Measurements from ENCODE around the gene SENP2. TPM values are rescaled to one million over a fixed set of nuclear protein-coding genes. Genes with fewer than 3 reads are reported as not detected.
"Not testable (repeated sequence)": the region's sequence is repeated elsewhere in the genome, so short reads cannot be mapped to it uniquely, and the experiment has no call there.

SENP2 gene
- total RNA-seq, 2 donors from 2014 or later, result 31.2 to 42.4 TPM

- H3K36me3 Mint-ChIP-seq (ENCODE audit: low read depth), result peaks cover 92% of the 10 kb centered on the region
Observed at GRCh38 chr3:185625784-185626183, 39.7 kb downstream of the SENP2 start.

GRCh38 chr3:185629554-185630181, 43.6 kb downstream of the SENP2 start:
- no peak for ATAC-seq (replicated peaks)
- Mint-ChIP-seq H3K9me3 (no peaks in the 10 kb centered on the region), H3K27ac (no peak overlapping the region), H3K27me3 (no peaks in the 10 kb centered on the region), H3K4me1 (no peaks in the 10 kb centered on the region), H3K36me3 (ENCODE audit: low read depth) (peaks cover 69% of the 10 kb centered on the region), H3K4me3 (no peak overlapping the region)

More at GRCh38 chr3:185625784-185626183, 39.7 kb downstream of the SENP2 start:
- Mint-ChIP-seq H3K9me3 (no peaks in the 10 kb centered on the region), H3K4me3 (no peak overlapping the region), H3K27me3 (no peaks in the 10 kb centered on the region), H3K4me1 (no peaks in the 10 kb centered on the region), H3K27ac (no peak overlapping the region)
- ATAC-seq (replicated peaks), result no peak

- Mint-ChIP-seq H3K36me3 (ENCODE audit: low read depth) (peaks cover 64% of the 10 kb centered on the region), H3K27me3 (no peaks in the 10 kb centered on the region), H3K9me3 (no peaks in the 10 kb centered on the region), H3K4me1 (no peaks in the 10 kb centered on the region), H3K27ac (no peak overlapping the region), H3K4me3 (no peak overlapping the region)
- ATAC-seq (replicated peaks), result no peak
Observed at GRCh38 chr3:185630182-185630622, 44.1 kb downstream of the SENP2 start.

- Mint-ChIP-seq H3K36me3 (ENCODE audit: low read depth) (peaks cover 55% of the 10 kb centered on the region), H3K9me3 (no peaks in the 10 kb centered on the region), H3K27me3 (no peaks in the 10 kb centered on the region), H3K4me3 (no peak overlapping the region), H3K27ac (no peak overlapping the region), H3K4me1 (no peaks in the 10 kb centered on the region)
- ATAC-seq (replicated peaks), result no peak
Observed at GRCh38 chr3:185631108-185631507, 45.0 kb downstream of the SENP2 start.

- Mint-ChIP-seq H3K27me3 (no peaks in the 10 kb centered on the region), H3K9me3 (no peaks in the 10 kb centered on the region), H3K36me3 (ENCODE audit: low read depth) (peaks cover 50% of the 10 kb centered on the region), H3K4me1 (no peaks in the 10 kb centered on the region), H3K27ac (no peak overlapping the region), H3K4me3 (no peak overlapping the region)
- ATAC-seq (replicated peaks), result no peak
Observed at GRCh38 chr3:185631508-185632206, 45.6 kb downstream of the SENP2 start.

GRCh38 chr3:185632996-185633395, 46.9 kb downstream of the SENP2 start:
- H3K4me1 Mint-ChIP-seq, result no peaks in the 10 kb centered on the region
- H3K9me3 Mint-ChIP-seq, result no peaks in the 10 kb centered on the region
- no peak overlapping the region for H3K4me3 Mint-ChIP-seq
- H3K27ac Mint-ChIP-seq, result no peak overlapping the region
- H3K27me3 Mint-ChIP-seq, result no peaks in the 10 kb centered on the region
- H3K36me3 Mint-ChIP-seq (ENCODE audit: low read depth), result peaks cover 38% of the 10 kb centered on the region
- ATAC-seq (replicated peaks), result no peak

GRCh38 chr3:185637388-185637787, 51.3 kb downstream of the SENP2 start:
- Mint-ChIP-seq H3K9me3 (no peaks in the 10 kb centered on the region), H3K27me3 (no peaks in the 10 kb centered on the region), H3K36me3 (ENCODE audit: low read depth) (peaks cover 6% of the 10 kb centered on the region), H3K27ac (no peak overlapping the region), H3K4me1 (no peaks in the 10 kb centered on the region), H3K4me3 (no peak overlapping the region)
- ATAC-seq (replicated peaks), result no peak

GRCh38 chr3:185638651-185639050, 52.6 kb downstream of the SENP2 start:
- not testable (repeated sequence) for H3K9me3 Mint-ChIP-seq; H3K4me1 Mint-ChIP-seq; H3K27me3 Mint-ChIP-seq; H3K36me3 Mint-ChIP-seq (ENCODE audit: low read depth); ATAC-seq (replicated peaks); H3K4me3 Mint-ChIP-seq; H3K27ac Mint-ChIP-seq

- Mint-ChIP-seq H3K36me3 (ENCODE audit: low read depth) (no peaks in the 10 kb centered on the region), H3K27me3 (no peaks in the 10 kb centered on the region), H3K27ac (no peak overlapping the region), H3K4me3 (no peak overlapping the region), H3K4me1 (no peaks in the 10 kb centered on the region), H3K9me3 (no peaks in the 10 kb centered on the region)
- ATAC-seq (replicated peaks), result no peak
Observed at GRCh38 chr3:185639632-185640206, 53.6 kb downstream of the SENP2 start.

GRCh38 chr3:185640308-185640707, 54.2 kb downstream of the SENP2 start:
- H3K9me3 Mint-ChIP-seq, result no peaks in the 10 kb centered on the region
- H3K27ac Mint-ChIP-seq, result no peak overlapping the region
- H3K4me3 Mint-ChIP-seq, result no peak overlapping the region
- no peak for ATAC-seq (replicated peaks)
- no peaks in the 10 kb centered on the region for H3K27me3 Mint-ChIP-seq
- no peaks in the 10 kb centered on the region for H3K4me1 Mint-ChIP-seq
- H3K36me3 Mint-ChIP-seq (ENCODE audit: low read depth), result no peaks in the 10 kb centered on the region

- H3K4me1 Mint-ChIP-seq; H3K9me3 Mint-ChIP-seq; H3K4me3 Mint-ChIP-seq; H3K27ac Mint-ChIP-seq; ATAC-seq (replicated peaks); H3K36me3 Mint-ChIP-seq (ENCODE audit: low read depth): not testable (repeated sequence)
- peaks cover 14% of the 10 kb centered on the region for H3K27me3 Mint-ChIP-seq
Observed at GRCh38 chr3:185645191-185645590, 59.1 kb downstream of the SENP2 start.

GRCh38 chr3:185645596-185646381, 59.7 kb downstream of the SENP2 start:
- no peak overlapping the region for H3K4me3 Mint-ChIP-seq
- no peak for ATAC-seq (replicated peaks)
- no peaks in the 10 kb centered on the region for H3K4me1 Mint-ChIP-seq

GRCh38 chr3:185646382-185647133, 60.5 kb downstream of the SENP2 start:
- Mint-ChIP-seq H3K27me3 (peaks cover 14% of the 10 kb centered on the region), H3K27ac (no peak overlapping the region), H3K4me3 (no peak overlapping the region), H3K9me3 (no peaks in the 10 kb centered on the region), H3K4me1 (no peaks in the 10 kb centered on the region), H3K36me3 (ENCODE audit: low read depth) (no peaks in the 10 kb centered on the region)
- no peak for ATAC-seq (replicated peaks)

More at GRCh38 chr3:185645596-185646381, 59.7 kb downstream of the SENP2 start:
- peaks cover 14% of the 10 kb centered on the region for H3K27me3 Mint-ChIP-seq
- no peaks in the 10 kb centered on the region for H3K9me3 Mint-ChIP-seq
- H3K27ac Mint-ChIP-seq, result no peak overlapping the region
- H3K36me3 Mint-ChIP-seq (ENCODE audit: low read depth), result no peaks in the 10 kb centered on the region
